Esophagus squamous epithelium (tissue), 5 donors: ENCODE results near the gene BCAR3. TPM values are rescaled to one million over a fixed set of nuclear protein-coding genes. Genes with fewer than 3 reads are reported as not detected.

Experiments used
- DNase-seq: peaks from one replicate; lab custom pipeline; 2025; lab: John Stamatoyannopoulos, UW
- H3K27ac ChIP-seq, 4 donors: fragments of 200-600 bp; sonication (generic); one replicate each; pipeline ENCODE4 v1.5.1; 2016 to 2019; ENCODE audit warnings: mild to moderate bottlenecking in 1 of 4
- H3K27me3 ChIP-seq, 4 donors: fragments of 200-600 bp; sonication (generic); 1 replicate in 3 of 4; 2 replicates in 1 of 4; pipeline versions ENCODE4 v1.5.1 to v1.6.0; 2017 to 2021; ENCODE audit warnings: antibody characterized with exemption in 1 of 4
- H3K36me3 ChIP-seq, 3 donors: fragments of 200-600 bp; sonication (generic); one replicate each; pipeline ENCODE4 v1.5.1; 2016 to 2019
- H3K4me1 ChIP-seq, 3 donors: fragments of 200-600 bp; sonication (generic); one replicate each; pipeline ENCODE4 v1.5.1; 2017 to 2019
- H3K4me3 ChIP-seq, 4 donors: fragments of 200-600 bp; sonication (generic); 1 replicate in 3 of 4; 2 replicates in 1 of 4; pipeline ENCODE4 v1.5.1; 2016 to 2019; ENCODE audit warnings: mild to moderate bottlenecking in 2 of 4, moderate library complexity in 1 of 4
- H3K9me3 ChIP-seq, 3 donors: fragments of 200-600 bp; sonication (generic); one replicate each; pipeline ENCODE4 v1.5.1; 2016 to 2019
- POLR2A ChIP-seq, 4 donors: fragments of 450-650 bp; IDR thresholded peaks; one replicate each; pipeline ENCODE4 v1.6.1; 2017; ENCODE audit warnings: antibody characterized with exemption in 4 of 4, mild to moderate bottlenecking in 4 of 4, moderate library complexity in 3 of 4
- WGBS, 2 donors: methylation state at CpG; one replicate each; pipeline ENCODE4 v1.1.5; 2018; 5-methylcytosine and 5-hydroxymethylcytosine counted together
- intact Hi-C: fragments of 100-400 bp; cut with DNase I; formaldehyde crosslinking; loops from one replicate; pipeline ENCODE4 v1.15.0; 2022
- total RNA-seq, 4 donors: library from RNA; depleted of rRNA; stranded (reverse); fragments of >200 nt; gene quantifications; one replicate each; pipeline ENCODE4 v1.1.0, GENCODE V29; 2016
- TF ChIP-seq, protein P1 (sequence below), 6 experiments: fragments of 450-650 bp in 4 of 6; fragments of 200-600 bp in 2 of 6; sonication (generic) in 2 of 6; IDR thresholded peaks; one replicate each; pipeline ENCODE4 v1.5.1; 2016 to 2019; ENCODE audit warnings: antibody characterized with exemption in 6 of 6, mild to moderate bottlenecking in 4 of 6, moderate library complexity in 4 of 6
- donor health status: DM: yes; HTN: yes; CAD: no.

Gene BCAR3
- total RNA-seq, 4 donors from 2014 or later, result 6.9 to 17.5 (median 9.4) TPM

DNA sequence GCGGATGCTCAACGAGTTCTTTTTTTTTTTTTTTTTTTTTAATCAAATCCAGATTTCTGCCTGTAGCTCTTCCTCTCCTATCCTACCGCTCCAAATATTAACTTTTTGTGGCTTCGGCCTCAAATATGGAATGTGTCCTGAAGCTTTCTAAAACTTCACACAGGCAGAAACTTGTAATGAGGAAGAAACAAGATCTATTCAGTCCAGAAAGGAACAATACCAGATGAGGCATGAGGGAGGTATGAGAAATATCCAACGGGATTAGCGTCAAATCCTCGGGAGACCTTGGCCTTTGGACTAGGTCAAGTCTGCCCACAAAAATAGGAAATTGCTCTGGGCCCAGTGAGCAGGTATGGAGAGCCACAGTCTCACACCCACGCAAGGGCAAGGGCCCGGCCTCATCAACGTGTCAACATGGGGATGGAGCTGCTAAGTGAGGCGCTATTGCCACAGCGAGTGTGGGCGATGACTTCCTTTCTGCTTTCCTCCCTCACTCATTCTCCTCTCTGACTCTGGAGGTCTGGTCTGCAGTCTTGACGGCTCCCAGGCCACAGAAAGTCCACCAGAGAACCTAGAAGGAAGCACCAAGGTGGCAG, 66.6 kb downstream of the BCAR3 start:
- no peak overlapping the region for H3K4me3 ChIP-seq
- H3K9me3 ChIP-seq, result no peaks in the 10 kb centered on the region
- 50 to 56% methylated on average over 12 to 13 of the region's 14 CpGs for WGBS, 2 donors
- peak overlapping the region in 3 of 4 donors; percentile 49 to 75 (median 72) for H3K27ac ChIP-seq
- H3K4me1 ChIP-seq, result peaks cover 22 to 55% (median 44%) of the 10 kb centered on the region in 3 donors
- TF ChIP-seq POLR2A (IDR thresholded peaks at IDR 0.05), result no peak
- TF ChIP-seq, protein P1, sequence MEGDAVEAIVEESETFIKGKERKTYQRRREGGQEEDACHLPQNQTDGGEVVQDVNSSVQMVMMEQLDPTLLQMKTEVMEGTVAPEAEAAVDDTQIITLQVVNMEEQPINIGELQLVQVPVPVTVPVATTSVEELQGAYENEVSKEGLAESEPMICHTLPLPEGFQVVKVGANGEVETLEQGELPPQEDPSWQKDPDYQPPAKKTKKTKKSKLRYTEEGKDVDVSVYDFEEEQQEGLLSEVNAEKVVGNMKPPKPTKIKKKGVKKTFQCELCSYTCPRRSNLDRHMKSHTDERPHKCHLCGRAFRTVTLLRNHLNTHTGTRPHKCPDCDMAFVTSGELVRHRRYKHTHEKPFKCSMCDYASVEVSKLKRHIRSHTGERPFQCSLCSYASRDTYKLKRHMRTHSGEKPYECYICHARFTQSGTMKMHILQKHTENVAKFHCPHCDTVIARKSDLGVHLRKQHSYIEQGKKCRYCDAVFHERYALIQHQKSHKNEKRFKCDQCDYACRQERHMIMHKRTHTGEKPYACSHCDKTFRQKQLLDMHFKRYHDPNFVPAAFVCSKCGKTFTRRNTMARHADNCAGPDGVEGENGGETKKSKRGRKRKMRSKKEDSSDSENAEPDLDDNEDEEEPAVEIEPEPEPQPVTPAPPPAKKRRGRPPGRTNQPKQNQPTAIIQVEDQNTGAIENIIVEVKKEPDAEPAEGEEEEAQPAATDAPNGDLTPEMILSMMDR (IDR thresholded peaks at IDR 0.05), result no peak
- DNase-seq, result no peak
- H3K36me3 ChIP-seq, result no peaks in the 10 kb centered on the region
- no peaks in the 10 kb centered on the region for H3K27me3 ChIP-seq
- intact Hi-C loops, result no loop called here

DNA sequence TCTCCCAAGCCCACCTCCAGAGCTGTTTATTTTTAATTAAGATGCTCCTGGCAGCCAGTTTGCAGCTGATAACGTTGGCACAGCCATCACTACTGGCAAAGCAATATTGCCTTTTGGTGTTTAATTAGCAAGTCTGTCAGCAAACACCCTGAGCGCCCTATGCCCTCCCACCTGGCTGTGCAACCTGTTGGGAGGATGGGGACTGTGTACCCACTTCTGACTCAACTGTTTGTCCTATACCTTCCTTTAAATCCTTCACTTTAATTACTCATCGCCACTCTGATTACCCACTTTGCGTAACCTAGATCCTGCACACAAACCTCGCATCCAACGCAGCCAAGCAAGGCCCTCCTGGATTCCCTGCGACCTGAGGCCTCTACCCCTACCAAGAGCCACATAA, 67.1 kb downstream of the BCAR3 start:
- TF ChIP-seq POLR2A (IDR thresholded peaks at IDR 0.05), result no peak
- TF ChIP-seq, protein P1 (IDR thresholded peaks at IDR 0.05), result no peak
- intact Hi-C loops, result no loop called here
- DNase-seq, result no peak
- H3K9me3 ChIP-seq, result no peaks in the 10 kb centered on the region
- no peaks in the 10 kb centered on the region for H3K27me3 ChIP-seq
- no peaks in the 10 kb centered on the region for H3K36me3 ChIP-seq
- peak overlapping the region in 3 of 4 donors; percentile 49 to 75 (median 66) for H3K27ac ChIP-seq
- peaks cover 22 to 60% (median 44%) of the 10 kb centered on the region in 3 donors for H3K4me1 ChIP-seq
- 44 to 64% methylated on average over 7 of the region's 7 CpGs for WGBS, 2 donors
- H3K4me3 ChIP-seq, result peak overlapping the region in 1 of 4 donors; percentile 41

DNA sequence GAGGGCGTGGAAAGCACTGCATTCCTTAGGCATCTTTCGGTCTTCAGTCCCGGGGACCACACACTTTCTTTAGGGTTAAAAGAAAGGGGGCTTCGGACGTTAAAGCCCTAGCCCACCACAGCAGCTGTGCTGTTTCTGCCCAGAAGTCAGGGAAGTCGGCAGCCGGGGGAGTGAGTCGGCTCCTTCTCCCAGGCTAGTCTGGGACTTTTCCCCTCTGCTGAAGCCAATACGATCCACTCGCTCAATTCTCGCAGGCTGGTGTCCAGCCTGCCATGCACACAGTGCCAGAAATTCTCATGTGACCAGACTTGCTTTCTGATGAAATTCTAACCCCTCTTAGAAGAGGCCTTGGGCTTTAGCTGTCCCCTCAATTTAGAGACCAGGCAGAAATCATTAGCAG, 67.7 kb downstream of the BCAR3 start:
- intact Hi-C loops, result no loop called here
- H3K36me3 ChIP-seq, result no peaks in the 10 kb centered on the region
- H3K9me3 ChIP-seq, result no peaks in the 10 kb centered on the region
- peaks cover 22 to 66% (median 44%) of the 10 kb centered on the region in 3 donors for H3K4me1 ChIP-seq
- TF ChIP-seq POLR2A (IDR thresholded peaks at IDR 0.05), result no peak
- TF ChIP-seq, protein P1 (IDR thresholded peaks at IDR 0.05), result no peak
- no peaks in the 10 kb centered on the region for H3K27me3 ChIP-seq
- H3K4me3 ChIP-seq, result peak overlapping the region in 3 of 4 donors; percentile 33 to 53 (median 41)
- DNase-seq, result no peak
- WGBS, 2 donors, result 49 to 66% methylated on average over 11 of the region's 11 CpGs
- H3K27ac ChIP-seq, result peak overlapping the region in 3 of 4 donors; percentile 49 to 75 (median 66)

DNA sequence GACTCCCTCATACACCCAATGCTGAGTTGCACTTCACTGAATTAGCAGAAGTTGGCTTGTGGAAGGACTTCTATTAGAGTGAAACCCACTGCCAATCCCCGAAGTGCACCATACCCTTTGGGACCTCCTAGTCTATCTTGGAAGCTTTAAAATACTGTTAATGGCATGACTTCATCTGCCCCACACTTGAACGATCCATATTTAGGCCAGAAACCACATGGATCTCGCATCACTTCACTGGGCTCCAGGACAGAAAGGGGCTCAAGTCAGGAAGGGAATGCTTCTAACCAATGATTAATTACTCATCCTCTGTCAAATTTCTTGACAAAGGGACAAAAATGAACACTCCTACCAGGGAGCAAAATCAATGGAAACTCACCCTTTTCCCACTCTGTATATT, 69.1 kb downstream of the BCAR3 start:
- H3K27me3 ChIP-seq, result no peaks in the 10 kb centered on the region
- no peaks in the 10 kb centered on the region for H3K9me3 ChIP-seq
- H3K4me1 ChIP-seq, result peaks cover 22 to 69% (median 46%) of the 10 kb centered on the region in 3 donors
- TF ChIP-seq, protein P1 (IDR thresholded peaks at IDR 0.05), result no peak
- TF ChIP-seq POLR2A (IDR thresholded peaks at IDR 0.05), result no peak
- 76 to 88% methylated on average over 3 of the region's 3 CpGs for WGBS, 2 donors
- peak overlapping the region in 2 of 4 donors; percentile 7 to 33 for H3K4me3 ChIP-seq
- peak overlapping the region in 1 of 4 donors; percentile 35 for H3K27ac ChIP-seq
- intact Hi-C loops, result no loop called here
- DNase-seq, result no peak
- H3K36me3 ChIP-seq, result no peaks in the 10 kb centered on the region

DNA sequence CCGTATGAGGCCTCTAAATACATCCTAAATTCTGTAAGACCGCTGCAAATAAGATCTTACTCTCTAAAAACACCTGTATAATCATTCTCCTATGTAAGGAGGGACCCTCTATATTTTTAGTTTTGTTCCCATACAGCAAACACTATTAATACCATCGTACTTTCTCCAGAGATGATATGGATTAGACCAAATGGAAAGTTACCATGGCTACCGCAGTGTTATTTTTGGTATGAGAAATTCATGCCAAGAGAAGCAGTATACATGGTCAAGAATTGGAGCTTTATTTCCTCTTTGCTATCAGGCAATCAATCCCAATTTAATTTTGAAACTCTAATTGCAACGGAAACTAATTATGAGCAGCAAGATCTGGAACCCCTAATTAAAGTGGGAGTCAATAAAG, 70.0 kb downstream of the BCAR3 start:
- 86% methylated on average over 5 of the region's 5 CpGs for WGBS, 2 donors
- TF ChIP-seq, protein P1 (IDR thresholded peaks at IDR 0.05), result no peak
- no peak for TF ChIP-seq POLR2A (IDR thresholded peaks at IDR 0.05)
- no peaks in the 10 kb centered on the region for H3K27me3 ChIP-seq
- intact Hi-C loops, result no loop called here
- no peak for DNase-seq
- peak overlapping the region in 1 of 4 donors; percentile 35 for H3K27ac ChIP-seq
- H3K9me3 ChIP-seq, result no peaks in the 10 kb centered on the region
- H3K4me1 ChIP-seq, result peaks cover 16 to 61% (median 37%) of the 10 kb centered on the region in 3 donors
- no peaks in the 10 kb centered on the region for H3K36me3 ChIP-seq
- H3K4me3 ChIP-seq, result peak overlapping the region in 1 of 4 donors; percentile 7
